K562 (cell line): Measurements from ENCODE around the gene CDYL. TPM values are rescaled to one million over a fixed set of nuclear protein-coding genes. Genes with fewer than 3 reads are reported as not detected.

ENCODE experiments used
- BCOR ChIP-seq: fragments of 450-650 bp; IDR thresholded peaks from 2 replicates; pipeline ENCODE4 v1.6.1; 2016
- EHMT2 ChIP-seq: fragments of 450-650 bp; IDR thresholded peaks from 2 replicates; pipeline ENCODE4 v1.6.1; 2018; ENCODE audit warnings: antibody characterized with exemption
- ETV5 ChIP-seq: sonication (generic); formaldehyde crosslinking; IDR thresholded peaks from 2 replicates; pipeline ENCODE4 v1.4.0; 2020; ENCODE audit warnings: low read depth, mild to moderate bottlenecking, missing genetic modification reagents
- GABPB2 ChIP-seq: fragments of 250-450 bp; sonication (Bioruptor Pico); conservative IDR thresholded peaks from 2 replicates; pipeline ENCODE4 v1.5.1; 2021; ENCODE audit warnings: mild to moderate bottlenecking
- GATAD2A ChIP-seq: fragments of 450-650 bp; IDR thresholded peaks from 2 replicates; pipeline ENCODE4 v1.6.1; 2017
- HMGN3 ChIP-seq: IDR thresholded peaks from 2 replicates; pipeline ENCODE4 v1.6.1; 2011; ENCODE audit warnings: borderline replicate concordance, low read depth, mild to moderate bottlenecking, mixed read lengths, low read length; ENCODE audit not compliant: insufficient read length; ENCODE audit errors: extremely low read depth
- IFI16 ChIP-seq: fragments of 250-450 bp; sonication (Bioruptor Pico); IDR thresholded peaks from 2 replicates; pipeline ENCODE4 v2.1.2; 2022; ENCODE audit warnings: mild to moderate bottlenecking, inconsistent platforms
- MAFF ChIP-seq: IDR thresholded peaks from 2 replicates; pipeline ENCODE4 v1.6.1; 2012; ENCODE audit warnings: low read length, improper control_type of control experiment
- MAX ChIP-seq: sonication (generic); formaldehyde crosslinking; IDR thresholded peaks from 2 replicates; pipeline ENCODE4 v1.9.0; 2022; ENCODE audit warnings: mild to moderate bottlenecking, missing genetic modification reagents
- MTA2 ChIP-seq: fragments of 450-650 bp; IDR thresholded peaks from 2 replicates; pipeline ENCODE4 v1.6.1; 2016; ENCODE audit warnings: low read depth
- PREB ChIP-seq: sonication (generic); formaldehyde crosslinking; IDR thresholded peaks from 2 replicates; pipeline ENCODE4 v1.8.1; 2023; ENCODE audit warnings: mild to moderate bottlenecking, missing genetic modification reagents
- RBM17 ChIP-seq: fragments of 200-400 bp; formaldehyde crosslinking; IDR thresholded peaks from 2 replicates; pipeline ENCODE4 v1.6.1; 2017; ENCODE audit warnings: low read depth, mild to moderate bottlenecking, low read length, borderline replicate concordance
- SAFB2 ChIP-seq: fragments of 200-400 bp; formaldehyde crosslinking; IDR thresholded peaks from 2 replicates; pipeline ENCODE4 v1.6.1; 2018; ENCODE audit warnings: borderline replicate concordance, low read length, low read depth, moderate library complexity; ENCODE audit not compliant: severe bottlenecking
- STAT6 ChIP-seq: sonication (generic); formaldehyde crosslinking; IDR thresholded peaks from 2 replicates; pipeline ENCODE4 v1.8.1; 2023; ENCODE audit warnings: mild to moderate bottlenecking, missing genetic modification reagents
- TCF7 ChIP-seq: sonication (generic); IDR thresholded peaks from 2 replicates; pipeline ENCODE4 v1.6.1; 2016; ENCODE audit warnings: antibody characterized with exemption, borderline replicate concordance
- ZBED1 ChIP-seq: IDR thresholded peaks from 2 replicates; pipeline ENCODE4 v1.6.1; 2014
- ZC3H4 ChIP-seq: sonication (generic); formaldehyde crosslinking; IDR thresholded peaks from 2 replicates; pipeline ENCODE4 v1.9.0; 2021; ENCODE audit warnings: missing genetic modification reagents, borderline replicate concordance
- ZEB2 ChIP-seq: fragments of 450-650 bp; IDR thresholded peaks from 2 replicates; pipeline ENCODE4 v1.6.1; 2016
- ZHX1 ChIP-seq: fragments of 150-350 bp; conservative IDR thresholded peaks from 2 replicates; pipeline ENCODE4 v1.6.1; 2014; ENCODE audit warnings: low read length
- ZNF134 ChIP-seq: fragments of 250-450 bp; sonication (Bioruptor Pico); conservative IDR thresholded peaks from 2 replicates; pipeline ENCODE4 v1.4.0; 2020
- ZNF586 ChIP-seq: fragments of 450-650 bp; formaldehyde crosslinking; conservative IDR thresholded peaks from 2 replicates; pipeline ENCODE4 v1.4.0; 2020; ENCODE audit warnings: mild to moderate bottlenecking, moderate library complexity
- polyA plus RNA-seq, 8 experiments: library from polyadenylated mRNA; depleted of rRNA in 4 of 8; stranded (reverse) in 5 of 8; unstranded in 3 of 8; fragments of >200 nt; fragmentation: Nextera tagmentation in 2 of 8; fragmentation: Illumina TruSeq in 1 of 8; extraction: Ambion mirVana in 2 of 8; extraction: Trizol in 1 of 8; gene quantifications; 2 replicates each; pipeline versions ENCODE4 v1.2.1 to v1.2.3, GENCODE V29; 2011 to 2014; ENCODE audit warnings: inconsistent platforms in 1 of 8, missing spikeins in 1 of 8
- total RNA-seq, 7 experiments: library from RNA; depleted of rRNA in 6 of 7; stranded (reverse); fragments of >200 nt in 6 of 7; fragmentation: Illumina TruSeq in 2 of 7; extraction: Trizol in 2 of 7; gene quantifications; 2 replicates each; pipeline versions ENCODE4 v1.2.1 to v1.2.3, GENCODE V29; 2011 to 2021; ENCODE audit warnings: low replicate concordance in 1 of 7
- TF ChIP-seq, protein P1 (sequence below): IDR thresholded peaks from 2 replicates; pipeline ENCODE4 v1.6.1; 2014; ENCODE audit warnings: antibody characterized with exemption

The CDYL gene
- total and polyA plus RNA-seq, 9 of the 15 experiments (the other 6 are each of a cell fraction or from before 2014, with no cell fraction given), result 8.1 to 45.8 (median 40.8) TPM

- no peak for TF ChIP-seq ZNF134 (CRISPR knock-in tag)
- no peak for TF ChIP-seq GATAD2A
- TF ChIP-seq, protein P1, sequence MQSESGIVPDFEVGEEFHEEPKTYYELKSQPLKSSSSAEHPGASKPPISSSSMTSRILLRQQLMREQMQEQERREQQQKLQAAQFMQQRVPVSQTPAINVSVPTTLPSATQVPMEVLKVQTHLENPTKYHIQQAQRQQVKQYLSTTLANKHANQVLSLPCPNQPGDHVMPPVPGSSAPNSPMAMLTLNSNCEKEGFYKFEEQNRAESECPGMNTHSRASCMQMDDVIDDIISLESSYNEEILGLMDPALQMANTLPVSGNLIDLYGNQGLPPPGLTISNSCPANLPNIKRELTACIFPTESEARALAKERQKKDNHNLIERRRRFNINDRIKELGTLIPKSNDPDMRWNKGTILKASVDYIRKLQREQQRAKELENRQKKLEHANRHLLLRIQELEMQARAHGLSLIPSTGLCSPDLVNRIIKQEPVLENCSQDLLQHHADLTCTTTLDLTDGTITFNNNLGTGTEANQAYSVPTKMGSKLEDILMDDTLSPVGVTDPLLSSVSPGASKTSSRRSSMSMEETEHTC, result no peak
- TF ChIP-seq TCF7, result 0 out of 2 replicates have a peak, but pooled peaks have one; percentile 30
- TF ChIP-seq ETV5 (CRISPR knock-in tag), result peak; percentile 64; the same call in 1 of the 2 replicates
- TF ChIP-seq IFI16, result no peak
- TF ChIP-seq ZNF586 (CRISPR knock-in tag), result no peak
- peak; percentile 23; the same call in 1 of the 2 replicates for TF ChIP-seq EHMT2
- no peak for TF ChIP-seq HMGN3
- no peak for TF ChIP-seq MAFF
- TF ChIP-seq MAX, result peak; percentile 96
- TF ChIP-seq BCOR, result no peak; the same call in 1 of the 2 replicates
- TF ChIP-seq GABPB2, result no peak
- TF ChIP-seq PREB (CRISPR knock-in tag), result no peak
- no peak for TF ChIP-seq STAT6
- TF ChIP-seq MTA2, result no peak
- peak; percentile 49; the same call in 1 of the 2 replicates for TF ChIP-seq ZHX1
- no peak for TF ChIP-seq ZC3H4
- TF ChIP-seq SAFB2, result no peak
- TF ChIP-seq ZEB2, result peak; percentile 11; the same call in 1 of the 2 replicates
- no peak for TF ChIP-seq RBM17
- TF ChIP-seq ZBED1, result 0 out of 2 replicates have a peak, but pooled peaks have one; percentile 67
These were observed 227.6 kb downstream of the CDYL start, which contains the start of gene RPP40 (continued) for GRCh38 chr6:5003604-5004372.
